Measurements from ENCODE around the gene FAM222B.
A peak's percentile ranks its signal among the peaks of the same experiment; 100 is the strongest.

FAM222B gene

DNA sequence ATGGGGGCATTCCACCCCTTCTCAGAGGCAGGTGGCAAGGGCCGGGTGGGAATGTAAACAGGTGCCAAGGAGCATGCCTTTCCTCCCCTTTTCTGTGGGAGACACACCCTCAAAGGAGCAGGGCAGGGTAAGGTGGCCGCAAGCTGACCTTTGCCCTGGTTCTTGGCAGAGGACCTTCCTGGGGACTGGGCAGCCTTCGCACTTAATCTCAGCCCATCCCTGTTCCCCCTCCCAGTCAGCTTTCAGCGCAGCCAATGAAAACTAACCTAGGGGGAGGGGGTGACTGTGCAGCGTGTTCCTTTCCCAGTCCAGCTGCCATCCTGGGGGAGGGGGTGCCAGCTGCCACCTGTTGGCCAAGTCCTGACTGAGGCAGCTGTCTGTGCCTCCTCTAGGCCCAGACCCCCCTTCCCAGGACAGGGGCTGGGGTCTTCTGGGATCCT is 96.0 kb downstream of the FAM222B start:
- Histone ChIP-seq H3K9me3 (ENCODE audit: control insufficient read depth, insufficient read depth, low read depth, low read length) (no peaks in the 10 kb centered on the region), H3K36me3 (ENCODE audit: control insufficient read depth in 2 of 2, insufficient read depth in 1 of 2, low read length in 2 of 2) (peaks cover 3 to 65% of the 10 kb centered on the region in 2 experiments; a peak in 2 of 3 replicates), H3K27ac (ENCODE audit: extremely low read depth, low read depth, low read length) (no peak overlapping the region), H3K4me3 (ENCODE audit: low read depth, low read length) (no peak overlapping the region), H3K4me1 (ENCODE audit: control insufficient read depth, insufficient read depth, low read length) (peaks cover 11% of the 10 kb centered on the region; the same call in 1 of the 2 replicates)
- ChIA-PET CTCF (interaction anchor here (0.6 to 16.7 kb wide), 4 partner anchors 16 to 207 kb away, joined by 3 to 445 read pairs (median 90); partner anchors contain the start of genes NEK8, RPL23A and TLCD1), POLR2A (interaction anchor here (1.3 to 14.1 kb wide), 3 partner anchors 20 to 27 kb away, joined by 5 to 448 read pairs (median 64); partner anchors contain the start of genes NEK8, RPL23A and TLCD1)
- TF ChIP-seq YY1 (tag by site-specific recombination; IDR thresholded peaks at IDR 0.05) (no peak), ZNF792 (tag by site-specific recombination; IDR thresholded peaks at IDR 0.05) (no peak), SCRT2 (tag by site-specific recombination; IDR thresholded peaks at IDR 0.05) (peak; percentile 89), ZNF324 (tag by site-specific recombination; IDR thresholded peaks at IDR 0.05) (no peak), OSR2 (tag by site-specific recombination; IDR thresholded peaks at IDR 0.05) (no peak), ZNF19 (tag by site-specific recombination; IDR thresholded peaks at IDR 0.05; ENCODE audit: low read depth) (no peak), KLF9 (tag by site-specific recombination; IDR thresholded peaks at IDR 0.05; ENCODE audit: low read depth) (no peak), BCL11A (tag by site-specific recombination; IDR thresholded peaks at IDR 0.05; ENCODE audit: low read depth) (peak; percentile 27; the same call in 1 of the 2 replicates), BCL11B (tag by site-specific recombination; IDR thresholded peaks at IDR 0.05; ENCODE audit: low read depth) (peak; percentile 75), KLF8 (tag by site-specific recombination; IDR thresholded peaks at IDR 0.05) (no peak), EGR2 (tag by site-specific recombination; IDR thresholded peaks at IDR 0.05; ENCODE audit: low read depth) (no peak), KLF1 (tag by site-specific recombination; IDR thresholded peaks at IDR 0.05) (0 out of 2 replicates have a peak, but pooled peaks have one; percentile 10), GLIS1 (tag by site-specific recombination; IDR thresholded peaks at IDR 0.05) (no peak), ZNF48 (tag by site-specific recombination; IDR thresholded peaks at IDR 0.05) (no peak), ZXDB (tag by site-specific recombination; IDR thresholded peaks at IDR 0.05) (no peak), SCRT1 (tag by site-specific recombination; IDR thresholded peaks at IDR 0.05; ENCODE audit: borderline replicate concordance) (peak; percentile 86; the same call in 1 of the 2 replicates)
- TF ChIP-seq, protein P1, sequence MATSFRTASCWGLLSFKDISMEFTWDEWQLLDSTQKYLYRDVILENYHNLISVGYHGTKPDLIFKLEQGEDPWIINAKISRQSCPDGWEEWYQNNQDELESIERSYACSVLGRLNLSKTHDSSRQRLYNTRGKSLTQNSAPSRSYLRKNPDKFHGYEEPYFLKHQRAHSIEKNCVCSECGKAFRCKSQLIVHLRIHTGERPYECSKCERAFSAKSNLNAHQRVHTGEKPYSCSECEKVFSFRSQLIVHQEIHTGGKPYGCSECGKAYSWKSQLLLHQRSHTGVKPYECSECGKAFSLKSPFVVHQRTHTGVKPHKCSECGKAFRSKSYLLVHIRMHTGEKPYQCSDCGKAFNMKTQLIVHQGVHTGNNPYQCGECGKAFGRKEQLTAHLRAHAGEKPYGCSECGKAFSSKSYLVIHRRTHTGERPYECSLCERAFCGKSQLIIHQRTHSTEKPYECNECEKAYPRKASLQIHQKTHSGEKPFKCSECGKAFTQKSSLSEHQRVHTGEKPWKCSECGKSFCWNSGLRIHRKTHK (tag by site-specific recombination; IDR thresholded peaks at IDR 0.05), result no peak
- TF ChIP-seq, protein P2, sequence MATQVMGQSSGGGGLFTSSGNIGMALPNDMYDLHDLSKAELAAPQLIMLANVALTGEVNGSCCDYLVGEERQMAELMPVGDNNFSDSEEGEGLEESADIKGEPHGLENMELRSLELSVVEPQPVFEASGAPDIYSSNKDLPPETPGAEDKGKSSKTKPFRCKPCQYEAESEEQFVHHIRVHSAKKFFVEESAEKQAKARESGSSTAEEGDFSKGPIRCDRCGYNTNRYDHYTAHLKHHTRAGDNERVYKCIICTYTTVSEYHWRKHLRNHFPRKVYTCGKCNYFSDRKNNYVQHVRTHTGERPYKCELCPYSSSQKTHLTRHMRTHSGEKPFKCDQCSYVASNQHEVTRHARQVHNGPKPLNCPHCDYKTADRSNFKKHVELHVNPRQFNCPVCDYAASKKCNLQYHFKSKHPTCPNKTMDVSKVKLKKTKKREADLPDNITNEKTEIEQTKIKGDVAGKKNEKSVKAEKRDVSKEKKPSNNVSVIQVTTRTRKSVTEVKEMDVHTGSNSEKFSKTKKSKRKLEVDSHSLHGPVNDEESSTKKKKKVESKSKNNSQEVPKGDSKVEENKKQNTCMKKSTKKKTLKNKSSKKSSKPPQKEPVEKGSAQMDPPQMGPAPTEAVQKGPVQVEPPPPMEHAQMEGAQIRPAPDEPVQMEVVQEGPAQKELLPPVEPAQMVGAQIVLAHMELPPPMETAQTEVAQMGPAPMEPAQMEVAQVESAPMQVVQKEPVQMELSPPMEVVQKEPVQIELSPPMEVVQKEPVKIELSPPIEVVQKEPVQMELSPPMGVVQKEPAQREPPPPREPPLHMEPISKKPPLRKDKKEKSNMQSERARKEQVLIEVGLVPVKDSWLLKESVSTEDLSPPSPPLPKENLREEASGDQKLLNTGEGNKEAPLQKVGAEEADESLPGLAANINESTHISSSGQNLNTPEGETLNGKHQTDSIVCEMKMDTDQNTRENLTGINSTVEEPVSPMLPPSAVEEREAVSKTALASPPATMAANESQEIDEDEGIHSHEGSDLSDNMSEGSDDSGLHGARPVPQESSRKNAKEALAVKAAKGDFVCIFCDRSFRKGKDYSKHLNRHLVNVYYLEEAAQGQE (tag by site-specific recombination; IDR thresholded peaks at IDR 0.05), result no peak

DNA sequence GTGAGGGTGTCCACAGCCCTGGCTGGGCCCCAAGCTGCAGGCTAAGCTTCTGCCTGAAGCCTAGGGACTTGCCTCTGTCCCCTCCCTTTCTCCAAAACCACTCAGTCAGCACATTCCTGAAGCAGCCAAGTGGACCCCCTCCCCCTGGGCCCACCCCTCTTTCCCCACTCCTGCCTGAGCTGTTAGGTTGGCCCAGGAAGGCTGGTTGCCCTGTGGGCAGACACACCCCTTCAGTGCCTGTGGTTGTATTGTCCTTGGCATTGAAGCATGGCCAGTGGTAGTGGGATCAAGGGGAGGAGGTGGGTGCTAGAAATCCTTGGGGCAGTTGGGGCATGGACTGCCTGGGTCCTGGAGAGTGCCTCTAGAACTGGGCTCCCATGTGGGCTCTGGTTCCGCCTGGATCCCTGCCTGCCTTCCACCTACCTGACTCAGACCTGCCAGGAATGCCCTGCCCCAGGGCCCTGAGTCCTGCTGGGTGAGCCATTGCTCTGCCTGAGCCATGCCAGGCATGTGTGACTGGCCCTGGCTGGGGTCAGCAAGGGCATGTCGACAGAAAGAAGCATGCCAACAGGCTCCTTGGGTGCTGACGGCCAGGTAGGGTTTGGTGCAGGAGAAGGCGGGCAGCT is 96.7 kb downstream of the FAM222B start:
- Histone ChIP-seq H3K36me3 (ENCODE audit: control insufficient read depth in 2 of 2, insufficient read depth in 1 of 2, low read length in 2 of 2) (peaks cover 3 to 62% of the 10 kb centered on the region in 2 experiments; a peak in 2 of 3 replicates), H3K4me3 (ENCODE audit: low read depth, low read length) (peak overlapping the region; percentile 69), H3K9me3 (ENCODE audit: control insufficient read depth, insufficient read depth, low read depth, low read length) (no peaks in the 10 kb centered on the region), H3K27ac (ENCODE audit: extremely low read depth, low read depth, low read length) (peak overlapping the region; percentile 32; the same call in 1 of the 2 replicates), H3K4me1 (ENCODE audit: control insufficient read depth, insufficient read depth, low read length) (peaks cover 11% of the 10 kb centered on the region; the same call in 1 of the 2 replicates)
- POLR2A ChIA-PET, result interaction anchor here (0.6 to 14.1 kb wide), 7 partner anchors 19 to 203 kb away, joined by 4 to 448 read pairs (median 5); partner anchors contain the start of genes NEK8, RPL23A and TLCD1
- CTCF ChIA-PET, result interaction anchor here (0.5 to 16.7 kb wide), 6 partner anchors 17 to 208 kb away, joined by 3 to 445 read pairs (median 4); partner anchors contain the start of genes NEK8, RPL23A and TLCD1
- TF ChIP-seq ZNF544 (tag by site-specific recombination; IDR thresholded peaks at IDR 0.05), result no peak
- TF ChIP-seq, protein P3, sequence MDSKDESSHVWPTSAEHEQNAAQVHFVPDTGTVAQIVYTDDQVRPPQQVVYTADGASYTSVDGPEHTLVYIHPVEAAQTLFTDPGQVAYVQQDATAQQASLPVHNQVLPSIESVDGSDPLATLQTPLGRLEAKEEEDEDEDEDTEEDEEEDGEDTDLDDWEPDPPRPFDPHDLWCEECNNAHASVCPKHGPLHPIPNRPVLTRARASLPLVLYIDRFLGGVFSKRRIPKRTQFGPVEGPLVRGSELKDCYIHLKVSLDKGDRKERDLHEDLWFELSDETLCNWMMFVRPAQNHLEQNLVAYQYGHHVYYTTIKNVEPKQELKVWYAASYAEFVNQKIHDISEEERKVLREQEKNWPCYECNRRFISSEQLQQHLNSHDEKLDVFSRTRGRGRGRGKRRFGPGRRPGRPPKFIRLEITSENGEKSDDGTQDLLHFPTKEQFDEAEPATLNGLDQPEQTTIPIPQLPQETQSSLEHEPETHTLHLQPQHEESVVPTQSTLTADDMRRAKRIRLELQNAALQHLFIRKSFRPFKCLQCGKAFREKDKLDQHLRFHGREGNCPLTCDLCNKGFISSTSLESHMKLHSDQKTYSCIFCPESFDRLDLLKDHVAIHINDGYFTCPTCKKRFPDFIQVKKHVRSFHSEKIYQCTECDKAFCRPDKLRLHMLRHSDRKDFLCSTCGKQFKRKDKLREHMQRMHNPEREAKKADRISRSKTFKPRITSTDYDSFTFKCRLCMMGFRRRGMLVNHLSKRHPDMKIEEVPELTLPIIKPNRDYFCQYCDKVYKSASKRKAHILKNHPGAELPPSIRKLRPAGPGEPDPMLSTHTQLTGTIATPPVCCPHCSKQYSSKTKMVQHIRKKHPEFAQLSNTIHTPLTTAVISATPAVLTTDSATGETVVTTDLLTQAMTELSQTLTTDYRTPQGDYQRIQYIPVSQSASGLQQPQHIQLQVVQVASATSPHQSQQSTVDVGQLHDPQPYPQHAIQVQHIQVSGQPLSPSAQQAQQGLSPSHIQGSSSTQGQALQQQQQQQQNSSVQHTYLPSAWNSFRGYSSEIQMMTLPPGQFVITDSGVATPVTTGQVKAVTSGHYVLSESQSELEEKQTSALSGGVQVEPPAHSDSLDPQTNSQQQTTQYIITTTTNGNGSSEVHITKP (tag by site-specific recombination; IDR thresholded peaks at IDR 0.05), result peak; percentile 27; the same call in 1 of the 2 replicates
- TF ChIP-seq, protein P4, sequence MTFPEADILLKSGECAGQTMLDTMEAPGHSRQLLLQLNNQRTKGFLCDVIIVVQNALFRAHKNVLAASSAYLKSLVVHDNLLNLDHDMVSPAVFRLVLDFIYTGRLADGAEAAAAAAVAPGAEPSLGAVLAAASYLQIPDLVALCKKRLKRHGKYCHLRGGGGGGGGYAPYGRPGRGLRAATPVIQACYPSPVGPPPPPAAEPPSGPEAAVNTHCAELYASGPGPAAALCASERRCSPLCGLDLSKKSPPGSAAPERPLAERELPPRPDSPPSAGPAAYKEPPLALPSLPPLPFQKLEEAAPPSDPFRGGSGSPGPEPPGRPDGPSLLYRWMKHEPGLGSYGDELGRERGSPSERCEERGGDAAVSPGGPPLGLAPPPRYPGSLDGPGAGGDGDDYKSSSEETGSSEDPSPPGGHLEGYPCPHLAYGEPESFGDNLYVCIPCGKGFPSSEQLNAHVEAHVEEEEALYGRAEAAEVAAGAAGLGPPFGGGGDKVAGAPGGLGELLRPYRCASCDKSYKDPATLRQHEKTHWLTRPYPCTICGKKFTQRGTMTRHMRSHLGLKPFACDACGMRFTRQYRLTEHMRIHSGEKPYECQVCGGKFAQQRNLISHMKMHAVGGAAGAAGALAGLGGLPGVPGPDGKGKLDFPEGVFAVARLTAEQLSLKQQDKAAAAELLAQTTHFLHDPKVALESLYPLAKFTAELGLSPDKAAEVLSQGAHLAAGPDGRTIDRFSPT (tag by site-specific recombination; IDR thresholded peaks at IDR 0.05), result peak; percentile 62

All from HEK293 (cell line).